Measurements from ENCODE around the gene AP2A2.

- no peak for TF ChIP-seq ZNF501 (tag by site-specific recombination; IDR thresholded peaks at IDR 0.05)
- TF ChIP-seq ZNF707 (tag by site-specific recombination; IDR thresholded peaks at IDR 0.05) = no peak
- no peak for TF ChIP-seq MZF1 (tag by site-specific recombination; IDR thresholded peaks at IDR 0.05; ENCODE audit: borderline replicate concordance)
- TF ChIP-seq ZNF350 (tag by site-specific recombination; IDR thresholded peaks at IDR 0.05) = no peak
- TF ChIP-seq ZBTB17 (tag by site-specific recombination; IDR thresholded peaks at IDR 0.05) = no peak
- no peak for TF ChIP-seq PRDM1 (tag by site-specific recombination; IDR thresholded peaks at IDR 0.05)
- no peak for TF ChIP-seq REPIN1 (tag by site-specific recombination; IDR thresholded peaks at IDR 0.05; ENCODE audit: low read depth)
- no peak for TF ChIP-seq ZNF529 (tag by site-specific recombination; IDR thresholded peaks at IDR 0.05; ENCODE audit: insufficient replicate concordance)
Measured at GRCh38 chr11:965206-965775, 39.6 kb downstream of the AP2A2 start.
